GM12873 (cell line): ENCODE results near the gene SHISA6.

Experiments used
- TF ChIP-seq, protein P1 (sequence below): IDR thresholded peaks from 2 replicates; pipeline ENCODE4 v1.5.1; 2012; ENCODE audit warnings: low read depth, mild to moderate bottlenecking, moderate library complexity, low read length, control low read depth; ENCODE audit not compliant: insufficient read depth; ENCODE audit errors: missing control alignments

Gene SHISA6

DNA sequence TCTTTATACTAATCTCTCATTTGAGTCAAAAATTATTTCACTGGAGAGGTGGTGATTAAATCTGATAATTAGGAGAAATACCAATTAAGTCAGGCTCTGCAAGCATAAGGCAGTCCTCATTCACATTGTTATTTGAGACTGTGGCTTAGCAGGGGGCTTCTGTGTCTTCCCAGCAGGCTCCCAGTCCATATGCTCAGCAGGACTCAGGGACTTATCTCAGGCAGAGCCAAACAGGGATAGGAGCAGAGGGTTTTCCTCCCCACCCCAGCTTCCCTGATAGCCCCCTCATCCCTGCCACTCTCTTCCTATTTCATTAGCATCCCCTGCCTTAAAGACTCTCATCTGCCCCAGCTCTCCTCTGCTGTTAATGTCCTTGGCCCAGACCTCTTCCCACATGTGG lies 252.9 kb downstream of the SHISA6 start:
- TF ChIP-seq, protein P1, sequence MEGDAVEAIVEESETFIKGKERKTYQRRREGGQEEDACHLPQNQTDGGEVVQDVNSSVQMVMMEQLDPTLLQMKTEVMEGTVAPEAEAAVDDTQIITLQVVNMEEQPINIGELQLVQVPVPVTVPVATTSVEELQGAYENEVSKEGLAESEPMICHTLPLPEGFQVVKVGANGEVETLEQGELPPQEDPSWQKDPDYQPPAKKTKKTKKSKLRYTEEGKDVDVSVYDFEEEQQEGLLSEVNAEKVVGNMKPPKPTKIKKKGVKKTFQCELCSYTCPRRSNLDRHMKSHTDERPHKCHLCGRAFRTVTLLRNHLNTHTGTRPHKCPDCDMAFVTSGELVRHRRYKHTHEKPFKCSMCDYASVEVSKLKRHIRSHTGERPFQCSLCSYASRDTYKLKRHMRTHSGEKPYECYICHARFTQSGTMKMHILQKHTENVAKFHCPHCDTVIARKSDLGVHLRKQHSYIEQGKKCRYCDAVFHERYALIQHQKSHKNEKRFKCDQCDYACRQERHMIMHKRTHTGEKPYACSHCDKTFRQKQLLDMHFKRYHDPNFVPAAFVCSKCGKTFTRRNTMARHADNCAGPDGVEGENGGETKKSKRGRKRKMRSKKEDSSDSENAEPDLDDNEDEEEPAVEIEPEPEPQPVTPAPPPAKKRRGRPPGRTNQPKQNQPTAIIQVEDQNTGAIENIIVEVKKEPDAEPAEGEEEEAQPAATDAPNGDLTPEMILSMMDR: no peak

DNA sequence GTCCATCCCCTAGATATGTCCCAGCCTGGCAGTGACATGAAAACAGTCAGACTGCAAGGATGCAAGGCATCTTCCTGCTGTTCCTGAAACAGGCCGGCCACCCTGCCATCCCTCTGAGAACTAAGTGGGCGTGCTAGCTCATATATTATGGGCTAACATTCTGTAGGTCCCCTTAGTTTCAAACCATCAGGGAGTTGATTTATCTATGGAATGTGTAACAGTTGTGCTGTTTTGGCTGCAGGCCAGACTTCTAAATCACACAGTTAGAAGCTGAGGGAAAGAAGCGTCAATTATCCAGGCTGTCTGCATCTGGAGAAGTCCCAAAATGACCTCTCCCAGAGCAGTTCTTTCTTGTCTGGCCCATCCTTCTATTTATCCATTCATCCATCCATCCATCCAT lies 254.6 kb downstream of the SHISA6 start:
- TF ChIP-seq, protein P1: no peak

DNA sequence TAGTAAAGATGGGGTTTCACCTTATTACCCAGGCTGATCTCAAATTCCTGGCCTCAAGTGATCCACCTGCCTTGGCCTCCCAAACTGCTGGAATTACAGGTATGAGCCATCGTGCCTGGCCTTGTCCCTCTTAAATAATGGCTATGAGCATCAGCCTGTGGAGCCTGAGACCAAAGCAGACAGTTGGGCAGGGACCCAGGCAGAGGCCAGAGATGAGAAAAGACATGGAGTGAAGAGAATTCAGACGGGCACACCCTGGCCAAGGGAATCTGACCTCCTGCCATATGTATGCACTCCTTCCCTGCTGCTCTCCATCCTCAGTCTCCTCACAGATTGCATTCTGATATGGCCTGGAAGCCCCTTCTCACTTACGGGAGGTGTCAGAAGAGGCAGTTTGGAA lies 258.9 kb downstream of the SHISA6 start:
- TF ChIP-seq, protein P1: no peak

DNA sequence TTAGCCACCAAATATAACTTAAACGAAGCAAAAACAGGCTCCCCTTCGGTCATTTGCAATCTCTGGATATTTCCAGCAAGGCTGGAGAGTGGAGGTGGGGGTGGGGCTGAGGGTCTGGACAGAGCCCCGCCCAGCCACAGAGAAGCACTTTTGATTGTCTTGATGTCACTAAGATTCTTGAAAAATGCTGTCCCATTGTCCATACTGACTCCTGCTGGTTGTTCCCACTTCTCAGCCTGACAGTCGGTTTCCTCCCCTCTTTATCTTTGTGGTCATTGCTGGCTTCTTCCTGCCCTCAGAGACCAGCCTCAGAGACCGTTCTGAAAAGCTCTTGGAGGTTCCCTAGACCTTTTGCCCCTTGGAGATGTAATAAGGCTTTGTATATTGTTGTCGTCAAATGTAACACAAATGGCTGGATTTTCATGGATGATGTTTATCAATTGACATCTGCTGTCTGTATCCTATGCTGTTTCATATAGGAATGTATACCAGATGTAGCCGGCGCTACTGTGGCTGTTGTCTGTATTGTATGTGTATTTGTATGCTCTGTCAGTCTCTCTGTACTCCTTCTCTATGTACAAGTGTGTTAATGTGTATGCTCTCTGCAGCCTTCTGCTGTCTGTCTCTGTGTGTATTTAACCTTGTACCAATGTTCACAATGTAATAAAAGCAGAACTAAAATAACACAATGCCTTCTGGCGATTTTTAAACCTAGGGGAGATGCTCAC lies 262.5 kb downstream of the SHISA6 start:
- TF ChIP-seq, protein P1: no peak

DNA sequence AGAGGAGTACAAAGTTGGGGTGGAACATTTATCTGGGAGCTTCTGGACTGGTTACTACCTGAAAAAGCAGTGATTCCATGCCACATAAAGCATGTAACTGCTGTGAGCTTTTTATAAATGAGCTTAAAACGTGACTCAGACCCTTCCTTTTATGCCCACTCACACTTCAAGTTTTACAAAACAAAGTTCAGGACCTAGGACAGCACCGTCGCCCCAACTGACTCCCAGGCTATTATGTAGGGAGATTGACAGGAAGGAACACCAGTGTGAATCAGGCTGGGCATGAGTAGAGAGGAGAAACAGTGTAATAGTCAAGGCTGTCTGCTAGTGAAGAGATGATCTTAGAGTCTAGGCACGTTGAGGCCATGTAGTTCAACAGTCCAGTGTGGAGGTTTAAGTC lies 265.6 kb downstream of the SHISA6 start:
- TF ChIP-seq, protein P1: no peak

DNA sequence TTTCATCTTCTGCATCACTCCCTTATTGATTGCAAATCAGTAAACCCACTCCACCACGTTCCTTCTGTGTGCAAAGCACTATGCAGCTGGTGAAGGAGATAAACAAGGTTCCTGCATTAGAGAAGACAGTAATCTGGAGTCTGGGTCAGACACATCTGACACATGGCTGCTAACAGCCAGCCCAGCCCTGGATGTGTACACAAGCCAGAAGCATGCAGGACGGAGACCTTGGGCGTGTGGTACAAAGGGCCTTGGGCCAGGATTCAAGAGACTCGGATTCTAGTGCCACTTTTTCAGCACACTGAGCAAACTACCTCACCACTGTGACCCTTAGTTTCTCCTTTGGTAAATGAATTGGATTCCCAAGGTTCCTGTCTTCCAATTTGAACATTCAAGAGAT lies 270.7 kb downstream of the SHISA6 start:
- TF ChIP-seq, protein P1: no peak

DNA sequence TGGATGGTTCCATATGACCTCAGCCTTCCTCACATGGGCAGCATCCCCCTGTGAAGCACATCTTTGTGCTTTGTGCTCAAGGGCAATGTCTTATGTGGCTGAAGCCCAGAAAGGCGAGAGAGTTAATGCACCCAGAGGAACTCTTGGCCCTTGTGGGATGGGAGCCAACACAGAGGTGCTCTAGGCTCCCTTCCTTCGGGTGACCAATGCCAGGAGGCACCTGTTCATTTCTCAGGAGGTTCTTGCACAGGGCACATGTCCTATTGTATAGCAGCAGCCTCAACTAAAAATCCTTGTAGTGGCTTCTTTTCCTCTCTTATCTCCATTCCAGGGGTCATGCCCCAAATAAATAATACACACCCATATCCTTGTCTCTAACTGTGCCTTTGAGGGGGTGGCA lies 273.6 kb downstream of the SHISA6 start:
- TF ChIP-seq, protein P1: no peak
